ENCODE data around the gene KRR1.
"Not testable (repeated sequence)": the region's sequence is repeated elsewhere in the genome, so short reads cannot be mapped to it uniquely, and the experiment has no call there.

The KRR1 gene

GRCh38 chr12:75474116-75474515, 37.3 kb downstream of the KRR1 start:
- no peak for DNase-seq

GRCh38 chr12:75471902-75472890, 39.2 kb downstream of the KRR1 start:
- no peak for DNase-seq

GRCh38 chr12:75460204-75460603, 51.2 kb downstream of the KRR1 start:
- DNase-seq: no peak

GRCh38 chr12:75459755-75460154, 51.7 kb downstream of the KRR1 start:
- no peak for DNase-seq

GRCh38 chr12:75457866-75458265, 53.5 kb downstream of the KRR1 start:
- DNase-seq: not testable (repeated sequence)

GRCh38 chr12:75457191-75457590, 54.2 kb downstream of the KRR1 start:
- DNase-seq: no peak

GRCh38 chr12:75455839-75456238, 55.6 kb downstream of the KRR1 start:
- no peak for DNase-seq

- DNase-seq: no peak
These were observed 58.6 kb downstream of the KRR1 start for GRCh38 chr12:75452675-75453330.

- no peak for DNase-seq
These were observed 63.6 kb downstream of the KRR1 start for GRCh38 chr12:75447691-75448393.

GRCh38 chr12:75446857-75447256, 64.6 kb downstream of the KRR1 start:
- no peak for DNase-seq

GRCh38 chr12:75445137-75445507, 66.3 kb downstream of the KRR1 start:
- not testable (repeated sequence) for DNase-seq

- no peak for DNase-seq
These were observed 66.8 kb downstream of the KRR1 start for GRCh38 chr12:75444429-75445136.

GRCh38 chr12:75443709-75444108, 67.7 kb downstream of the KRR1 start:
- no peak for DNase-seq

- DNase-seq: not testable (repeated sequence)
These were observed 69.0 kb downstream of the KRR1 start for GRCh38 chr12:75442454-75442853.

GRCh38 chr12:75441687-75442449, 69.5 kb downstream of the KRR1 start:
- not testable (repeated sequence) for DNase-seq
